ENCODE measurements around the gene SOCS3.
"Not testable (repeated sequence)": the region's sequence is repeated elsewhere in the genome, so short reads cannot be mapped to it uniquely, and the experiment has no call there.

SOCS3 gene

DNA sequence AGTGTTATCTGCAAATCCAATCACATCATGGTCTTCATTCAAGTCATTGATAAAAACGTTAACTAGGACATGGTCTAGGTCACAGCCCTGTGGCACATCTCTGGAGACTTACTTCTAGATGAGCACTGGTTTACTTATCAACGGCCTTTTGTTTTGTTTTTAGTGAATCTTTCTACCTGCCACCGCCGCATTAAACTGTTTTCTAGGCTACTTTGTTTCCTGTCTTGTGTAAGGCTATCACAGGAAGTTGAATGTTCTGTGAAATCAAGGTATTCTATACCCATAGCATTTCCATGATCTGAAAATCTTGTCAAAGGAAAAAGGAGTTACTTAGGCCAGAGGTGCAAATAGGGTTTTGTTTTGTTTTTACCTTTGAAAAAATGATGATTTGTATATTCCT is 26.9 kb downstream of the SOCS3 start:
- H3K4me3 ChIP-seq (ENCODE audit: low read depth, low read length): no peak overlapping the region

DNA sequence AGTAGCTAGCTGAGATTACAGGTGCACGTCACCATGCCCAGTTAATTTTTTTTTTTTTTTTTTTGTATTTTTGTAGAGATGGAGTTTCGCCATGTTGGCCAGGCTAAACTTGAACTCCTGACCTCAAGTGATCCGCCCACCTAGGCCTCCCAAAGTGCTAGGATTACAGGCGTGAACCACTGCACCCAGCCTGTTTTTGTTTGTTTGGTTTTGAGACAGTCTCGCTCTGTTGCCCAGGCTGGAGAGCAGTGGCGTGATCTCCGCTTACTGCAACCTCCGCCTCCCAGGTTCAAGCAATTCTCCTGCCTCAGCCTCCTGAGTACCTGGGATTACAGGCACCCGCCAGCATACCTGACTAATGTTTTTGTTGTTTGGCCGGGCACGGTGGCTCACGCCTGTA is 28.5 kb downstream of the SOCS3 start:
- not testable (repeated sequence) for H3K4me3 ChIP-seq (ENCODE audit: low read depth, low read length)

DNA sequence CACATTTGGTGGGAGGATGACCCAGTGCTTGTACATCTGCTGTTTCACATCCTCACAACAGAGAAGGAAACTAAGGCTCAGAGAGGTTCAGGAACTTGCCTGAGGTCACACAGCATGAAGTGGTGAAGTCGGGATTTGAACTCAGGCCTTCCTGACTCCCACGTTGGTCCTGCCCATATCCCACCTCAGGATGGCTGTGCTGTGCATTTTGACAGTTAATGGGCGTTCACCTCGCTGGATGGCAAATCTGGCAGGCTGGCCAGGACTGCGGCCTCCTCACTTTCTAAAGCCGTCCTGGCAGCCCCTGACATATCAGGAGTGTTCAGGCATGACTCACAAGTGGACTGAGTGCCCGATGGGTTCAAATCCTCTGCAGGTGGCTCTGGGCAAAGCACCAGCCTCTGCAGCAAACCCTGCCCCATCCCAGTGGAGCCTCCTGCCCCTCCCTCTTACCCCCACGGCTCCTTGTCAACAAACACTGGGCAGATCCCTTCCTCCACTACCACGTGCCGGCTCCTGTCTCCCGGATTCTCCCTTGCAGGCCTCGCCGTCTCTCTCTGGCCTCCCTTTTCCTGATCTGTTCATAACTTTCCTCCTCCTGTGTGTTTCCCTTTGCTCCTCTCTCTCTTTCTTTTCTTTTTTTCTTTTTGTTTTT is 29.2 kb downstream of the SOCS3 start:
- H3K4me3 ChIP-seq (ENCODE audit: low read depth, low read length): no peak overlapping the region

DNA sequence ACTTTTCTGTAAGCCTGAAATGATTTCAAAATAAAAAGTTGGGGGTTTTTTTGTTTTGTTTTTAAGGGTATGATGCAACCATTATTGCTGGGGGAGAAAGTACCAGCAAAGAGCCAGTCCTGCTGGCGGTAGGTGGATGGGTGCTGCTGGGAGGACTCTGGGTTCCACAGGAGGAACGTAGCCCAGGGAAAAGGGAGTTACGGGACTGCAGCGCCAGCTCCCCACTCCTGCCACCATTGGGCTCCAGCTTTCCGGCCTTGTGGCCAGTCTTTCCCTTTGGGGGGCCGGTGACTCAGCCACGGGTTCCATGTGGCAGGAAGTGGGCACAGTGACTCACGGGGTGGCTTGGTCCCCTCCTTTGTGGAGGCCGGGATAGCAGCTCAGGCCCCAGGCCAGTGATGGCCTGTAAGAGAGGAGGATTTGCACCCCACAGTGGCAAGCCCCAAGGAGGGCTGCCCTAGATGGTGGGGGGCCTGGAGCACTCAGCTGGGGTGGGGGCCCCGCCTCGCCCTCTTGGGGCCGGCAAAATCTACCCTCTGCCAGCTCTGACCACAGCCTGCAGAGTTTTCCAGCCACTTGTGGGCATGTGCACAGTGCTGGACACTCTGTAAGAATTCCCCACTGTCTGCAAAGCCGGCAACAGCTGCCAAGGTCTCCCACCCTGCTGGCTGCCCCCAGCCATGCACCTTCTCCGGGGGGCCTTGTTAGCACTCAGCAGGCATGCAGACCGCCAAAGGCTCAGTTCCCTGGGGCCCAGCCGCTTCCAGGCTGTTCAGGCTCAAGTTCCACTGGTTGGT is 30.4 kb downstream of the SOCS3 start:
- H3K4me3 ChIP-seq (ENCODE audit: low read depth, low read length): no peak overlapping the region

DNA sequence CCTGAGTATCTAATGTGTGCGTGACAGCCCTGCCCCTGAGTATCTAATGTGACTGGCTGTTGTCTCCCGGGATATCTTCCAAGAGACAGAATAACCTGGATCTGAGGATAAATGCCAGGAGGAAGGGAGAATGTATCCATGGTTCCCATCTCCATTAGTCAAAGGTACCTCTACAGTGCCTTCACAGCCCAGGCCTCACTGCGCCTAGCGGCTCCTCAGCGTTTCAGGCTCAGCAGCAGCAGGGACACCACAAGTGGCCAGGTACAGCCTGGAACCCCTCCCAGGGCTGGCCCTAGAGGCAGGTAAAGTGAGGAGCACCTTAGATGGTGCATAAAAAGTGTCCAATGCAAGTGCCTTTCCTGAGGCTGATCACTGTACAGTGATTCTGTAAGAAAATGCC is 32.0 kb downstream of the SOCS3 start:
- H3K4me3 ChIP-seq (ENCODE audit: low read depth, low read length): no peak overlapping the region

DNA sequence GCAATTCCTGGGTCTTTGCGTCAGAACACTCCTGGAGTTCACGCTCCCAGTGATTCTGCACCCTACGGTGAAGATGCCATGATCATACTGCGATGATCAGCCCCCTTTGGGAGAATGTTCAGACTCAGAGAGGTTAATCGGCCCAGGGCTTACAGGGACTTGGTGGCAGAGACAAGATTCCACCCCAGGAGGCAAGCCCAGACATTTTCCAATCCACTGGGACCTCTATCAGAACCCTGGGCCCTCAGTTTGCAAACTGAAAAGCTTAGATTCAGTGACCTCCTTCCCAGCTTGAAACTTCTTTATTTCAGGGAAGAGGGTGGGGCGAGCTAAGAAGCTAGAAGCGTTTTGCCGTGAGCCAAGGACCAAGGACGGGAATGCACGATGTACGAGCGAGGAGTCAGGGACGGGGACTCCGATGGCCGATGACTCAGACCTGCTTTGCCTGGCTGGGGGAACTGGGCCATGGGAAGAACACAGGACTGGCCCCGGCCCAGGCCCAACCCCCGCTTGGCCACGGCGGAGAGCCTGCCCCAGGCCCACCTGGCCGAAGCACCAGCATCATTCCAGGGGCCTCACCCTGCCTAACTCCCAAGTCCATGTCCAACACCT is 34.7 kb downstream of the SOCS3 start:
- no peak overlapping the region for H3K4me3 ChIP-seq (ENCODE audit: low read depth, low read length)

DNA sequence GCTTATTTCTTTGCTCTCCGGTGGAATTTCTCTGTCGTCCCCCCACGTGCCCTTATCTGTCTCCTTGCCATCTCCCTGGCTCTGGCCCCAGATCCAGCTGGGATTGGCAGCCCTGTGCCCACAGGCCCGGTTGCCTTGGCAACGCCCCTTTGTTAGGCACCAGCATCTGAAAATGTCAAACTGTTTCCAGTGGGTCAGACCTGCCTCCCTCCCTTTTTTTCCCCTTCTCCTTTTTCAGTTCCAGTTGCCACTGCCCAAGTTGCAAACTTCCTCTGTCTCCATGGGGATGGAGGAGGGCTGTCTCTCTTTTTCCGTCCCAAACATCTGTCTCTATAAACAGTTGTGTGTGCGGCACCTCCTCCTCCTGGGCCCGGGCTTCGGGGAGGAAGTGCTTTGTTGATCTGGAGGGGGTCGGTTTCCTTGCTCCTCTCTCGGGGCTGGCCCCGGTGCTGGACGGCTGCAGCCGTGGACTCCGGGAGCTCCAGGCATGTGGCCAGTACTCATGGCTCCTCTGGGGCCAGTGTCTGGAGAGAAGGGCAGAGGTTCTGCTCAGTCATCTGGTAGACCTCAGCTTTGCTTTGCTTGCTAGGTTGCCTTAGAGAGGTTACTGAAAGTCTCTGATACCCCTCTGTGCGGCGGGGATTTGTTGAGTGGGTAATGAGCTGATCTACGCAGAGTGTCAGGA is 35.3 kb downstream of the SOCS3 start:
- H3K4me3 ChIP-seq (ENCODE audit: low read depth, low read length): no peak overlapping the region

DNA sequence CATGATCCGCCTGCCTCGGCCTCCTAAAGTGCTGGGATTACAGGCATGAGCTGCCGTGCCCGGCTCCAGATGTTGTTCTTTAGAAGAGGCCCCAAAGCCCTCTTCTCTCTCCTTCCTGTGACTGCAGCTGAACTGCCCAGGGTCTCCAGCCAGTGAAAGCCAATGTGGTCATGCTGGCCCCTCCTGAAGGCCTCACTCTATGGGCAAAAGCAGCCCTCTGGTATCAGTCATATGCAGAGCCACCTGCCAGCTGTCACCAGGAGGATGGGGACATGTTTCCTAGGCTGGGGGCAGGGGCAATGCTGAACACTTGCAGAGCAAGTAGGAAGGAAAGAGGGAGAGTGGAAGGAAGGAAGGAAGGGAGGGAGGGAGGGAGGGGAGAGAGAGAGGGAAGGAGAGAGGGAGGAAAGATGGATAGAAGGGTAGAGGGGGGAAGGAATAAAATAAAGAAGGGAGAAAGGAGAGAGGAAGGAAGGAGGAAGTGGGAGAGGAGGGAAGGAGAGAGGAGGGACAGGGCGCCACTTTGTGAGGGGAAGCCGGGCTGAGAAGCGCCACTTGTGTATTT is 36.0 kb downstream of the SOCS3 start:
- H3K4me3 ChIP-seq (ENCODE audit: low read depth, low read length): no peak overlapping the region

DNA sequence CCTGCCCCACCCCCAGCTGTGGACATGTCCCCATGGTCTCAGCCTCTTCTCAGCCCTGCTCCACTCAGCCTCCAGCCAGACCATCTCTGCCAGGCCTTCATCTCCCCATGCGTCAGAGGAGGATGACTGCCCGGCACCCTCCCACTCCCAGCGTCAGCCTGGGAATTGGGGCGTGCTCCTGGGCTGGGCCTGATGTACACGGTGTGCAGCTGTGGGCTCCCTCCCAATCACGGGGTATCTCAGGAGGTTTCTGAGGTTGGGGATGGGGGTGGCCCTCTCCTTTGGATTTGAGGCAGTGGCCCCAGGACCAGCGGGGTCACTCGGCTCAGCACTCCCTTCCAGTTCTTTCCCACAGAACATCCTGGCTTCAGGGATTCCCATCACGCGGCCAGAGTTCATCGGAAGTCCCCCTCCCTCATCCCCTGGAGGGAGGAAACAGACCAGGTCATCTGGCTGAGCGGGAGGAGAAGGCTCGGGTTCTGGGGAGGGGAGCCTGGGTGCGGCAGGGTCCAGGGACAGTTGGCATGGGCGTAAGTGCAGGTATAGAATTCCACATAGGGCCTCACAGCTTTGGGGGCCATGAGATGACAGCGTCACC is 36.9 kb downstream of the SOCS3 start:
- no peak overlapping the region for H3K4me3 ChIP-seq (ENCODE audit: low read depth, low read length)

DNA sequence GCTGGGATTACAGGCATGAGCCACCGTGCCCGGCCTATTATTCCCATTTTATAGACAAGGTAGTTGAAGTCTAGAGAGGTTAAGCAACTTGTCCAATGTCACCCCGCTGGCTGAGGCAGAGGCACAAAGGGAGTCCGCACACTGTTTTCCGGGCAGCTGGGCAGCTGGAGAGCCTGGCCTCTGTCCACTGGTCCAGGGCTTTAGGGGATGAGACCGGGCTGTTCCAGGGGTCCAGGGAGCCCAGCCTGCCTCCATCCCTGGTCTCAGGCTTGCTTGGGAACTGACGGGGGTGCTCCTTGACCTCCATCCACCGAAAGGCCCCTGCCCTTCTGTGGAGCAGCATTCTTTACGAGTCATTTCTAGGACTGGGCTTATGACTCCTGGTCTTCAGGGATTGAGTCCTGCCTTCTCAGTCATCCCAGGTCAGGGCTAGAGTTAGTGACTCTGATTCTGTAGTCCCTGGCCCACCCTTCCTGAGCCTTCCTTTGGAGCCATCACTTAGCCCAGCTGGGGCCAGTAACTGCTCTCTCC is 37.5 kb downstream of the SOCS3 start:
- H3K4me3 ChIP-seq (ENCODE audit: low read depth, low read length): no peak overlapping the region

DNA sequence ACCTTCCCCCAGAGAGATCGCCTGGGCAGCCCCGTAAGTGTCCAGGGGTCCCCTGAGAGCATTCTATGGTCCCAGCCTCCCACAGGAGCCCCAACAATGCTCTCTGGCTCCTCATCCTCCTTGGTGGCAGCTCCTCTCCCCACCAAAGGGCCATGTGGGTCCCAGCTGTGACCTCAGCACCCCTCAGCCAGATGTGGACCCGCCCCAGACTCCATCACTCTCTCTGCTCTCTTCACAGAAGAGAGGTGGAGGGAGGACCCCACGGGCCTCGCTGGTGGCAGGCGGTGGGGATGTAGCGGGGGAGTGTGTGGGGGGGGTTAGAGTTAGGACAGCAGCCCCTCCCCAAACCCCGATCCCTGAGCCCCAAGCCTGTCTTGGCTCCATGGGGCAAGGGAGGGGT is 41.0 kb downstream of the SOCS3 start:
- H3K4me3 ChIP-seq (ENCODE audit: low read depth, low read length): no peak overlapping the region

DNA sequence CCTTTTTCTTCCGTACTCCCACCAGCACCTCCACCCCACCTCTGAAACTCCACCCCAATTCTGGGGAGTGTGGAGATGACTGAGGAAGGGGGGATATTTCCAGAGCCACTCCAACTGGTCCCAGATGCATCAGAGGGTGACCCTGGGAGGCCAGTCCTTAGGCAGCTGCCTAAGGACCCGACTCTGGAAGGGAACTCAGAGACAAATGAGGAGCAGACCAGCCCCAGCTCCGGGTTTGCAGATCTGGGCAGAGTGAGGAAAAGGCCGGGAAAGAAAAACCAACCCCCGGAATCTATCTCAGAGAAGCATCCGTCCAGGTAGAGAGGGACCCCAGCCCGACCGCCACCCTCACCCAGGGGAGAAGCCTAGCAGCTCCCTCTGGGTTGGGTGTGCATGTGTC is 41.5 kb downstream of the SOCS3 start:
- H3K4me3 ChIP-seq (ENCODE audit: low read depth, low read length): no peak overlapping the region

DNA sequence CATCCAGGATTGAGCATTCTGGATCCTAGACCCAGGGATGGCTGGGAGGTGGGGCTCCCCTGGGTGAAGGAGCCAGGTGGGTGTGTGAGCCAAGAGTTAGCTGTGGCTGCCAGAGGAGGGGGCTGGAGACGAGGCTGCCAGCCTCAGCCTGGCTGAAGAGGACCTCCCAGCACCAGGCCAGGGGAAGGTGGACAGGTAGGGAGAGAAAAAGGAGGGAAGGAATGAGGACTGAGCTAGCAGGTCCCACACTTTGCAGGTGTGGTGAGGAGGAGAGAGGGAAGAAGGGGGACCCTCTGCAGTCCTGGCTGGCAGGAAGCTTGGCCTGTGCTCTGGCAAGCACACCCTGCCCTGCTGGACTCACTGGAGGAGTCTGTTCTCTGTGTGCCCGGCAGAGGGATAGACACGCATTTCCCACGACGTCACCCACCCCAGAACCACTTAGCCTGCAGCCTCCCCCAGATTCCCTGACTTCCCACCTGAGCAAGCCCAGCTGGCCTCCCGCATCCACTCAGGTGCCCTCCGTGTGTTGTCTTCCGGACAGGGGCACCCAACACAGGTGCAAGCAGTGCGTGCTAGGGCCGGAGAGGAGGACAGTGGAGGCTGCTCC is 42.0 kb downstream of the SOCS3 start:
- no peak overlapping the region for H3K4me3 ChIP-seq (ENCODE audit: low read depth, low read length)

DNA sequence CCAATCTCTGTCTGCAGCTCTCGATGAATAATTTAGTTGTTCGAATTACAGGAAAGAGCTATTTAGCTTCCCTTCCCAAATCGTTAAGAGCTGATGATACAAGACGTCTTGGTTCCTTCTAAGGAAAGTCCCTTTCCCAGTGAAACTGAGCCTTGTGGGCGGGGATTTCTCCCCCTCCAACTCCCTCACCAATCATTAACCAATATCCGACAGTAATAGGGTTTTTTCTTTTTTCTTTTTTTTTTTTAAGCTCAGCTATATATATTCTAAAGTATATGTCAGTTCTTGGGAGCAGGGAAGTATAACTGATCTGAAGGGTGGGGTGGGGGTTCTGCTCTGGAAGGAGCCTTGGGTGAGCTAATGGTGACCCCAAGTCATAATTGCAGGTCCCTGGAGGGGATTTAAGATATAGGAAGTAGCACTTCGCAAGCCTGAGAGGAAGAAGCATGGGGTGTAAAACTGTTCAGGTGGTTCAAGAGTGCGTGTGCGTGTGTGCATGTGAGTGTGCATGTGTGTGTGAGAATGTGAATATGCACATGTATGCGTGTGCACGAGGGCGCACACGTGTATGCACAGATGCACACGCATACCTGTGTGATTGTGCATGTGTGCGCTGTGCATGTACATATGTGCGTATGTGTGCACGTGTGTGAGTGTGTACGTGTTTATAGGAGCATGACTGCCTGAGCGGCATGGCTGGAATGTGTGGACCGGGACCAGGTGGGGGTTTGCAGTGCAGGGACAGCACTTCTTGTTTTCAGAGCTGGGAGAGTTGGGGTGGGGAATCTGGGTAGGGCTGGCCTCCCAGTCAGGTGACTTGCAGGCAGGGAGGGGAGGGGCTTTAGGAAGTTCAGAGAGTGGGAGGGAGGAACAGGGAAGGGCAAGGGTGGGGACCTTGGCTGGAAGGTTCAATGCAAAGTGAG is 42.7 kb downstream of the SOCS3 start:
- H3K4me3 ChIP-seq (ENCODE audit: low read depth, low read length): no peak overlapping the region

DNA sequence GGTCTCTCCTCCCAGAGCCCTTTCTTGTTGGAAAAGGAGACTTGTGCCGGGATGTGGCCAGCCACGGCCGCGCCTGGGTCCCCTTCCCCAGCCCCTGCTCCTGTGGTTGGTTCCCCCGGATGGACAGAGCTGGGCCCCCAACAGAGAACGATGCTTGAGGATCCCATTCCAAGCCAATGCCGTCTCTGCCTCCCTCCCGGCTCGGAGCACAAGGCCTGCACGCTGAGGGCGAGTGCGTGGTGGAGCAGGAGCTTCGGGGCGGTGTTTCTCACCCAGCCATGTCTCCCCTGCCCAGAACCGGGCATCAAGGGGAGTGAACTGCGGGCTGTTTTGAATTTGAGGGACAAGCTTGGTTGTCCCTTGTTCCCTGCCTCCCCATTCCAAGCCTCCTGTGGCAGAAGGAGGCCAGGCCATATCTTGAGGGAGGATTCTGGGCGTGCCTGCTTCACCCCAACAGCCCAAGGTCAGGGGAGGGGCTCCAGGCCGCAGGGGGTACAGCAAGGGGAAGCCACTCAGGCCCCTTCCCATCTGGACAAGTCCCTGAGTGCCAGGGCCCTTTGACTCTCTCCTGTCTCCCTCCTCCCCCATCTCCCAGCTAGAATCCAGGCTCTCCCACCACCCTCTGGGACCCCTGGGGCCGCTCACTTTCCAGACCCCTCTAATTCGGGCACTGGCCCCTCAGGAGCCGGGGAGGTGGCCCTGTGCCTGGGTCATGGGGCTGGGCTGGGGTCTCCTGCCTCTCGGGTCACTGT is 43.6 kb downstream of the SOCS3 start:
- H3K4me3 ChIP-seq (ENCODE audit: low read depth, low read length): no peak overlapping the region

DNA sequence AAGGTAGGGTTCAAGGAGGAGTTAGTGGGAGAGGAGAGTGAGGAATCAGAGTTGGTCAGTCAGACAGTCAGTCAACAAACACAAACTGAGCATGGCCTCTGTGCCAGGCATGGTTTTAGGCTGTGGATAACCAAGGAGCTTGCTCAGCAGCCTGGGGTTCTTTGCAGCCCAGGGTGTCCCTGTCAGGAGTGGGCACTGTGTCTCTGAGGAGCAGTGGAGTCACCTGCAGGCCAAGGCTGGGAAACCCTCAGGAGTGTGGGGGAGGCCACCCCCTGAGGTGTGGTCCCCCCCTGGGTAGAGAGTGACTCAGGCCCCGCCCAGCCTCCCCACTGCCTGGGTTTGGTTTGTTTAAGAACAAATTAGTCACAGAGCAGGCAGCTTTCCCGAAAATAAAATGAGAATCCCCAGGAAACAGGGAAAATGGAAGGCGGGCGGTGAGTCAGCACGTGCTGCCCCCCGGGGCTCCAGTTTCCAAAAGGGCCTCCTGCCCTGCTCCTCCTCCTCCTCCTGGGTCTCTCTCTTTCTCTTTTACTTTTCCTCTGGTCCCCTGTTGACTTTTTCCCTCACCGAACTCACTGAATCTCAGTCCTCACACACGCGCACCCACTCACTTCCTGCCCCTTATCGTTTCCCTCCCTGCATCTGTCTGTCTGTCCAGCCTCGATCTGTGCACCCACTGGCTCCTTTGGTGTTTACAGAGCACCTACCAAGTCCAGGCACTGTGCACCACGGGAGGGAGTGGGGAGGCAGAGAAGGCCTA is 44.3 kb downstream of the SOCS3 start:
- no peak overlapping the region for H3K4me3 ChIP-seq (ENCODE audit: low read depth, low read length)

DNA sequence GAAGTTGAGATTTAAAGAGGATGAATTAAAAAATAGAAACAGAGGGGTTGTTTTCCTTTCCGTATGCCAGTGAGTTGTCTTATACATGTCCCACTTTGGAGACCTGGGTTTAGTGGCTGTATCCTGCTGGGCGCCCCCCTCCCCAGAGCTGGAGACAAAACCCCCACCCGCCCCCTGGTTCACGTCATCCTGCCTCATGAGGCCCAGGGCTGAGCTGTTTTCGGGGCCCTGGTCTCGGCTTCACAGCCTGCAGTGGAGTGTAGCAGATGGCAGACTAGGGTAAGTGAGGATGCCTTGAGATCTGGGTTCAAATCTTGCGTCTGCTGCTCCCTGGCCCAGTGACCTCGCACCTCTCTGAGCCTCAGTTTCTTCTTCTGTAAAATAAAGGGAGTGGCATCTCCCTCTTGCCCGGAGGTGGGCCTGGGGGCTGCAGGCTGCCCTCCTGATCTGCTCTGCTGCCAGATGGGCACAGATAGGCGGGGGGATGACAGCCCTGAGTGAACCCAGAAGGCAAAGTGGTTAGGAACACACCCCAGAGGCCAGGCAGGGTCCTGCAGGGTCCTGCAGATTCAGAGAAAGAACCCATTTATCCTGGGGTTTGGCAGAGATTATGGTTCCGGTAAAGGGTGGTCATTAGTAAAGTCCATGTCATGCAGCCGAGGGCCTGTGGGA is 45.1 kb downstream of the SOCS3 start:
- no peak overlapping the region for H3K4me3 ChIP-seq (ENCODE audit: low read depth, low read length)

All from iPS-11a (cell line).